Retina (tissue), 1 donor: ENCODE measurements around the gene HNRNPF.
"Not testable (repeated sequence)": the region's sequence is repeated elsewhere in the genome, so short reads cannot be mapped to it uniquely, and the experiment has no call there.

ENCODE experiments used
- DNase-seq: peaks from one replicate; pipeline ENCODE4 v3.0.0-alpha.2; 2016

Gene HNRNPF, protein sequence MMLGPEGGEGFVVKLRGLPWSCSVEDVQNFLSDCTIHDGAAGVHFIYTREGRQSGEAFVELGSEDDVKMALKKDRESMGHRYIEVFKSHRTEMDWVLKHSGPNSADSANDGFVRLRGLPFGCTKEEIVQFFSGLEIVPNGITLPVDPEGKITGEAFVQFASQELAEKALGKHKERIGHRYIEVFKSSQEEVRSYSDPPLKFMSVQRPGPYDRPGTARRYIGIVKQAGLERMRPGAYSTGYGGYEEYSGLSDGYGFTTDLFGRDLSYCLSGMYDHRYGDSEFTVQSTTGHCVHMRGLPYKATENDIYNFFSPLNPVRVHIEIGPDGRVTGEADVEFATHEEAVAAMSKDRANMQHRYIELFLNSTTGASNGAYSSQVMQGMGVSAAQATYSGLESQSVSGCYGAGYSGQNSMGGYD

GRCh38 chr10:43408710-43409384 is at the start of gene HNRNPF:
TSS of gene HNRNPF (minus strand) at chr10:43409186. CDS start at chr10:43387884, 21,302 bp downstream.
- peak; percentile 99 for DNase-seq

GRCh38 chr10:43458227-43458626 is 49.2 kb upstream of the HNRNPF start:
- DNase-seq = no peak

DNA sequence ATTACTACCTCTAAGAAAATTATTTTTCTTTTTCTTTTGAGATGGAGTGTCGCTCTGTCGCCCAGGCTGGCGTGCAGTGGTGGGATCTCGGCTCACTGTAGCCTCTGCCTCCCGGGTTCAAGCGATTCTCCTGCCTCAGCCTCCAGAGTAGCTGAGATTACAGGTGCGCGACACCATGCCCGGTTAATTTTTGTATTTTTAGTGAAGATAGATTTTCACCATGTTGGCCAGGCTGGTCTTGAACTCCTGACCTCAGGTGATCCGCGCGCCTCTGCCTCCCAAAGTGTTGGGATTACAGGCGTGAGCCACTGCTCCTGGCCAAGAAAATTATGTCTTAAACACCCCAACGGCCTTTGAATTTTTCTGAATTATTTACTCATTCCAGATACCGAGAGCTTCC is 47.6 kb upstream of the HNRNPF start:
- not testable (repeated sequence) for DNase-seq

DNA sequence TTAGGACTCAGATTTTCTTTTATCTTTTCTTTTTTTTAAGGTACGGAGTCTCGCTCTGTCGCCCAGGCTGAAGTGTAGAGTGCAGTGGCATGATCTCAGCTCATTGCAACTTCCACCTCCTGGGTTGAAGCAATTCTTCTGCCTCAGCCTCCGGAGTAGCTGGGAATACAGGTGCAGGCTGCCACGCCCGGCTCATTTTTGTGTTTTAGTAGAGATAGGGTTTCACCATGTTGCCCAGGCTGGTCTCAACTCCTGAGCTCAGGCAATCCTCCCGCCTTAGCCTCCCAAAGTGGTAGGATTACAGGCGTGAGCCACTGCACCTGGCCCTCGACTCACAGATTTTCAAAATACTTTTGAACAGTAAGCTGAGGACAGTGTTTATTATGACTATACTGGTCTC is 45.0 kb upstream of the HNRNPF start:
- not testable (repeated sequence) for DNase-seq

DNA sequence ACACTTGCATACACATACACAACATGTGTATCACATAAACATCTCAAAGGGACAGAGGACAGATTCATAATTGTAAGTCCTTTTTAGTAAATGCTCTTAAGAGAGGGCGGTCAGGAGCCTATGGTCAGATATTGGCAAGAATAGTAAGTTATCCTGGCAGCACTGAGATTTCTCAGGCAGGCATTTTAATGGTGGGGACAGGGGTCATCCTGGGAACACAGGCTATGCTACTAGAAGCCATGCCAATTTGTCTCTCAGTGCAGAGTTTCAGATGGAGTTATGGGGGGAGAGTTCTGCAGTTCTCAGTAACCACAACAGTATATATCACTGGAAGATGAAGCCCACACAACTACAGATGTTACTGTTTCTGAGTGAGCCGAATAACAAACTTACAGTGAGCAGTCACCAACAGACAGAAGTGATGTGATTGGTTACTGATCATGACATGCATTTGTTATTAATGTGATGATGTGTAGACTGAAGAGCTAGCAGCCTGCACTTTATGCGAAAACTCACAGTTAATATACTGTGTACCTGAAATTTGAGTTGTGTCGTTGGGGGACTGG is 44.4 kb upstream of the HNRNPF start:
- DNase-seq = no peak

DNA sequence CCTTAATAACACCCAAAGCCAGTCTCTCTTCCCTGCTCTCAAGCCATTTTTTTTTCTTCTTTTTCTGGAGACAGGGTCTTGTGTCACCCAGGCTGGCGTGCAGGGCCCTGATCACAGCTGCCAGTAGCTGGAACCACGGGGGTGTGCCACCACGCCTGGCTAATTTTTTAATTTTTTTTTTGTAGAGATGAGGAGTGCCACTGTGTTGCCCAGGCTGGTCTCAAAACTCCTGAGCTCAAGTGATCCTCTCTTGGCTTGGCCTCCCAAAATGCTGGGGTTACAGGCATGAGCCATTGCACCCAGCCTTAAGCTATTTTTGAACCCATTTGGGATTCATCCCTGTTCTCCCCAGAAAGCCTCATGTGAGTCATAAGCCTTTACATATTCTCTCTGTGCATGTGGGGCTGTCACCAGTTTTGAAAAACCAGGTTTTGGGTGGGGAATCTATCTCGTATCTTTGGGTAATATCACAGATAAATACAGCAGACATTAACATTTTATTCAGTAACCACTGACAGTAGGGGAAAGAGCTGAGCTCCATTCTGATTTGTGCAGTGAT is 43.4 kb upstream of the HNRNPF start:
- no peak for DNase-seq

GRCh38 chr10:43448742-43449141 is 39.8 kb upstream of the HNRNPF start:
- no peak for DNase-seq

DNA sequence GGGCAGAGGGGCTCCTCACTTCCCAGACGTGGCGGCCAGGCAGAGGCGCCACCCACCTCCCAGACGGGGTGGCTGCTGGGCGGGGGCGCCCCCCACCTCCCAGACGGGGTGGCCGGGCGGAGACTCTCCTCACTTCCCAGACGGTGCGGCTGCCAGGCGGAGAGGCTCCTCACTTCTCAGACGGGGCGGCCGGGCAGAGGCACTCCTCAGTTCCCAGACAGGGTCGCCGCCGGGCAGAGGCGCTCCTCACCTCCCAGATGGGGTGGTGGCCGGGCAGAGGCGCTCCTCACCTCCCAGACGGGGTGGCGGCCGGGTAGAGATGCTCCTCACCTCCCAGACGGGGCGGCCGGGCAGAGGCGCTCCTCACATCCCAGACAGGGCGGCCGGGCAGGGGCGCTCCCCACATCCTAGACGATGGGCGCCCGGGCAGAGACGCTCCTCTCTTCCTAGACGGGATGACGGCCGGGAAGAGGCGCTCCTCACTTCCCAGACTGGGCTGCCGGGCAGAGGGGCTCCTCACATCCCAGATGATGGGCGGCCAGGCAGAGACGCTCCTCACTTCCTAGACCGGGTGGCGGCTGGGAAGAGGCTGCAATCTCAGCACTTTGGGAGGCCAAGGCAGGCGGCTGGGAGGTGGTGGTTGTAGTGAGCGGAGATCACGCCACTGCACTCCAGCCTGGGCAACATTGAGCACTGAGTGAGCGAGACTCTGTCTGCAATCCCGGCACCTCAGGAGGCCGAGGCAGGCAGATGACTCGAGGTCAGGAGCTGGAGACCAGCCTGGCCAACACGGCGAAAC is 37.4 kb upstream of the HNRNPF start:
- not testable (repeated sequence) for DNase-seq

GRCh38 chr10:43444897-43445466 is 36.0 kb upstream of the HNRNPF start:
- no peak for DNase-seq

GRCh38 chr10:43444323-43444722 is 35.3 kb upstream of the HNRNPF start:
- no peak for DNase-seq

GRCh38 chr10:43440463-43441134 is 31.6 kb upstream of the HNRNPF start:
- no peak for DNase-seq

DNA sequence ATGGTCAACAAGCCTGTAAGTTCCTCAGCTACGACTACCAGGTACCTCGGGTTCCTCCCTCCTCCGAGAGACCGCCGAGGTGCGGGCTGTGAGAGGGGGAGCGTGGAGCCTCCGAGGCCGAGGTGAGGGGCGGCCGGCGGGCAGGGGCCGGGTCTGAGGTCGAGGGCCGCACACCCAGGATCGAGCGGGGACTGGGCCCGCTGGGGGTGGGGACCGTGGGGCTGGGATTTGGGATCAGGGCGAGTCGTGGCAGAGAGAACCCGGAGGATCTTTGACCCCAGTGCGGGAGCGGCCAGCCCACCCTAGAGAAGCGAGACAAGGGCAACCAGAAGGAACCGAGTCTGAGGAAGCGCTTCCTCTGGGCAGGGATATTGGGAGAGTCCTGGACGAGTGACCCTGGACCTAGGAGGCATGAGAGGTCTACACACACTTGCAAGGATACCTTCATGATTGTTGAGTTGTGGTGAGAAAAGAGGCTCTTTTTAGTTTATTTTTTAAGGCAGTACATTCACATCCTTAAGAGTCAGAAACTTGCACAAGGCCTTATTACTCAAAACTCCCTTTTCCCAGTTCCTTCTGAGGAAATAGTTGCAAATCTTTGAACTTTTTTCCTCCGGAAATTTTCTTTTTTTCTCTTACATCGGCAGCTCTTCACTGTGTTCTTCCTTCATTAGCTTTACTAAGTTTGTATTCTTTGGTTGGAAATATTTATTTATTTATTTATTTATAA is 28.3 kb upstream of the HNRNPF start:
- DNase-seq = no peak

GRCh38 chr10:43436291-43437140 is 27.5 kb upstream of the HNRNPF start, which contains the start of gene ZNF487:
TSS of gene ZNF487 (plus strand) at chr10:43437111. CDS start at chr10:43475814, 38,703 bp downstream.
- DNase-seq = peak; percentile 98

- no peak for DNase-seq
These were observed 22.1 kb upstream of the HNRNPF start for GRCh38 chr10:43430926-43431663.

DNA sequence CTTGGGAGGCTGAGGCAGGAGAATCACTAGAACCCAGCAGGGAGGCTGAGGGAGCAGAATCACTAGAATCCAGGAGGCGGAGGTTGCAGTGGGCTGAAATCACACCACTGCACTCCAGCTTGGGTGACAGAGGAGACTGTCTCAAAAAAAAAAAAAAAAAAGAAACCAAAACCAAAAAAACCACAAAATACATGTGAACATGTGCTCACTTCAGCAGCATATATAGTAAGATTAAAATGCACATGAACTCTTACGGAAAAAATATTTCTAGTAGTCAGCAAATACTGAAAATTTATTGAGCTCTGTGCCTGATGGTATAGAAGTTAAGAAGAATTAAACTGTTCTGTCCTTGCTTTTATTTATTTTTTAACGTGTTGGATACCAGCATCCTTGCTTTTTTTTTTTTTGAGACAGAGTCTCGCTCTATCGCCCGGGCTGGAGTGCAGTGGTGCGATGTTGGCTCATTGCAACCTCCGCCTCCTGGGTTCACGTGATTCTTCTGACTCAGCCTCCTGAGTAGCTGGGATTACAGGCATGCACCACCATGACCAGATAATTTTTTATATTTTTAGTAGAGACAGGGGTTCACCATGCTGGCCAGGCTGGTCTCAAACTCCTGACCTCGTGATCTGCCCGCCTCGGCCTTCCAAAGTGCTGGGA is 18.3 kb upstream of the HNRNPF start:
- DNase-seq = no peak

DNA sequence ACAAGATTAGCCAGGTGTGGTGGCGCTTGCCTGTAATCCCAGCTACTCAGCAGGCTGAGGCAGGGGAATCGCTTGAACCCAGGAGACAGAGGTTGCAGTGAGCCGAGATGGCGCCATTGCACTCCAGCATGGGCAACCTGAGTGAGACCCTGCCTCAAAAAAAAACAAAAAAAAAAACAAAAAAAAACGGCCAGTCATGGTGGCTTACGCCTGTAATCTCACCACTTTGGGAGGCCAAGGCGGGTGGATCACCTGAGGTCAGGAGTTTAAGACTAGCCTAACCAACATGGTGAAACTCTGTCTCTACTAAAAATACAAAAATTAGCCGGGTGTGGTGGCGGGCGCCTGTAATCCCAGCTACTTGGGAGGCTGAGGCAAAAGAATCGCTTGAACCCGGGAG is 17.5 kb upstream of the HNRNPF start:
- not testable (repeated sequence) for DNase-seq

DNA sequence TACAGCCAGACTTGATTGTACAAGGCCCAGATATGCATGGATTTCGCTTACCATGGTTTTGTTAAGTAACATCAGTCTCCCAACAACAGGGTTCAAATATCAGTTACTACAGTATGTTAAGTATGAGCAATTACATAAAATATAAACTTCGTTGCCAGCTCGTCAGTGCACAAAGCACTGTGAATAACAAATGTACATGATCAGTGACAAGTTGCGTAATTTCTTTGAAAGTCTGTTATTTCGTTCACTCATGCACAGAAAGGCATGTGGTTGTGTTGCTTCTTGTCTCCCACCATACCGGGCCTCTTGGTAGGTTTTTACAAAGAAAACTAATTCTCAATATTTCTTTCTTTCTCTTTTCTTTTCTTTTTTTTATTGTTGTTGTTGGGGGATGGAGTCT is 15.4 kb upstream of the HNRNPF start:
- no peak for DNase-seq

DNA sequence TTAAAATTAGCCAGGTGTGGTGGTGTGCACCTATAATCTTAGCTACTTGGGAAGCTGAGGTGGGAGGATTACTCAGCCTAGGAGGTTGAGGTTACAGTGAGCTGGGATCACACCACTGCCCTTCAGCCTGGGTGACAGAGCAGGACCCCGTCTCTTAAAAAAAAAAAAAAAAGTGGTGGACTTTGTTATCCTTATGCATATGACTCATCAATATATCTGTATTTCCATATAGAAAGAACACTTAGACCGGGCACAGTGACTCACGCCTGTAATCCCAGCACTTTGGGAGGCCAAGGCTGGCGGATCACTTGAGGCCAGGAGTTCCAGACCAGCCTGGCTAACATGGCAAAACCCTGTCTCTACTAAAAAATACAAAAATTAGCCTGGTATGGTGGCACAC is 13.0 kb upstream of the HNRNPF start:
- DNase-seq = not testable (repeated sequence)

DNA sequence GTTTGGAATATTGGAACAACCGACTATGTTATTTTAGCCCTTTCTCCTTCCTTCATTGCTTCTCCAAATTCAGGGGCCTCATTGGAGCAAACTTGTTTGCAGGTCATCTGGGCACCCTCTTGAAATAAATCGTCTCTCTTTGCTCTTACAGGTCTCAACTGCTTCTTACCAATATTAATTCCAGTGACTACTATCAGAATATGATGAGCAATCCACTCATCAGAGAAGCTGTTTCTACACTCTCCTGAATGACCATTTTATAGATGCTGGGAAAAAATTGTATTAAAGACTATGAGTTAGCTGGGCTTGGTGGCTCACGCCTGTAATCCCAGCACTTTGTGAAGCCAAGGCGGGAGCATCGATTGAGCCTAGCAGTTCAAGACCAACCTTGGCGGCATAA is 12.5 kb upstream of the HNRNPF start:
- no peak for DNase-seq
